ENCODE data around the gene MRPS2.
"Not testable (repeated sequence)": the region's sequence is repeated elsewhere in the genome, so short reads cannot be mapped to it uniquely, and the experiment has no call there.

Gene MRPS2

GRCh38 chr9:135514342-135515082 lies 14.0 kb downstream of the MRPS2 start:
- no peak for DNase-seq (ENCODE audit: low read depth)

GRCh38 chr9:135515083-135515951 lies 14.8 kb downstream of the MRPS2 start:
- no peak for DNase-seq (ENCODE audit: low read depth)

GRCh38 chr9:135516132-135516860 lies 15.8 kb downstream of the MRPS2 start:
- no peak for DNase-seq (ENCODE audit: low read depth)

- DNase-seq (ENCODE audit: low read depth): no peak
Measured at GRCh38 chr9:135517407-135517822, 16.9 kb downstream of the MRPS2 start.

- no peak for DNase-seq (ENCODE audit: low read depth)
Measured at GRCh38 chr9:135519179-135519971, 18.9 kb downstream of the MRPS2 start.

- no peak for DNase-seq (ENCODE audit: low read depth)
Measured at GRCh38 chr9:135520916-135521607, 20.6 kb downstream of the MRPS2 start, which contains the start of gene LCN1. LCN1 (plus strand) TSS chr9:135521440; CDS start chr9:135521498, 58 bp downstream.

GRCh38 chr9:135521608-135522095 lies 21.2 kb downstream of the MRPS2 start:
- no peak for DNase-seq (ENCODE audit: low read depth)

GRCh38 chr9:135522137-135522877 lies 21.8 kb downstream of the MRPS2 start:
- no peak for DNase-seq (ENCODE audit: low read depth)

- no peak for DNase-seq (ENCODE audit: low read depth)
Measured at GRCh38 chr9:135522931-135523330, 22.4 kb downstream of the MRPS2 start.

- DNase-seq (ENCODE audit: low read depth): no peak
Measured at GRCh38 chr9:135523521-135524129, 23.1 kb downstream of the MRPS2 start.

GRCh38 chr9:135524130-135524861 lies 23.8 kb downstream of the MRPS2 start:
- no peak for DNase-seq (ENCODE audit: low read depth)

- no peak for DNase-seq (ENCODE audit: low read depth)
Measured at GRCh38 chr9:135525241-135526088, 25.0 kb downstream of the MRPS2 start.

- DNase-seq (ENCODE audit: low read depth): no peak
Measured at GRCh38 chr9:135526089-135526729, 25.7 kb downstream of the MRPS2 start.

GRCh38 chr9:135526730-135527571 lies 26.5 kb downstream of the MRPS2 start:
- DNase-seq (ENCODE audit: low read depth): no peak

- not testable (repeated sequence) for DNase-seq (ENCODE audit: low read depth)
Measured at GRCh38 chr9:135528842-135529435, 28.5 kb downstream of the MRPS2 start.

GRCh38 chr9:135530146-135530545 lies 29.7 kb downstream of the MRPS2 start:
- DNase-seq (ENCODE audit: low read depth): no peak
